GM21360 (cell line): ENCODE measurements around the gene SH3BP5L.
A peak's percentile ranks its signal among the peaks of the same experiment; 100 is the strongest.

ENCODE experiments used
- ATAC-seq: cut with Tn5 transposase; IDR thresholded peaks from one replicate; pipeline ENCODE4 v1.9.1; 2021; ENCODE audit warnings: mild to moderate bottlenecking, moderate library complexity; ENCODE audit not compliant: unreplicated experiment

Gene SH3BP5L

GRCh38 chr1:248786156-248786555 is 39.6 kb downstream of the SH3BP5L start:
- ATAC-seq: peak; percentile 56

- no peak for ATAC-seq
These were observed 42.3 kb downstream of the SH3BP5L start for GRCh38 chr1:248783367-248783766.

- ATAC-seq: no peak
These were observed 43.1 kb downstream of the SH3BP5L start for GRCh38 chr1:248782416-248783141.

GRCh38 chr1:248779350-248779749 is 46.4 kb downstream of the SH3BP5L start:
- ATAC-seq: no peak

GRCh38 chr1:248778906-248779305 is 46.8 kb downstream of the SH3BP5L start:
- ATAC-seq: no peak

- no peak for ATAC-seq
These were observed 48.7 kb downstream of the SH3BP5L start for GRCh38 chr1:248776991-248777390.

GRCh38 chr1:248775441-248775840 is 50.3 kb downstream of the SH3BP5L start:
- no peak for ATAC-seq
